Spleen (tissue), 7 donors: ENCODE results near the gene LMCD1.

Experiments used
- CTCF ChIP-seq, 11 experiments: fragments of 200-600 bp in 7 of 11; fragments of 450-650 bp in 4 of 11; sonication (generic) in 4 of 11; IDR thresholded peaks in 8 of 11; conservative IDR thresholded peaks in 3 of 11; 1 replicate in 7 of 11; 2 replicates in 4 of 11; pipeline versions ENCODE4 v1.4.0 to v1.8.0; 2016 to 2021; ENCODE audit warnings: antibody characterized with exemption in 11 of 11, inconsistent platforms in 4 of 11, mild to moderate bottlenecking in 1 of 11
- POLR2A ChIP-seq, 3 donors: fragments of 450-650 bp; IDR thresholded peaks; one replicate each; pipeline ENCODE4 v1.5.1; 2017; ENCODE audit warnings: antibody characterized with exemption in 3 of 3, mild to moderate bottlenecking in 1 of 3
- donor health status: DM: no; HTN: no; CAD: no; lungs with moderate emphysema.
- donor health status: DM: no; HTN: no; CAD: no.
- donor health status: DM: no; HTN: no; CAD: no.

GRCh38 chr3:8484409-8485140 lies 17.0 kb upstream of the LMCD1 start:
- TF ChIP-seq CTCF (IDR thresholded peaks at IDR 0.05 in 8 of 11, conservative IDR thresholded peaks at IDR 0.05 in 3 of 11) (no peak), POLR2A (IDR thresholded peaks at IDR 0.05) (no peak)
